Aorta (tissue), 5 donors: ENCODE measurements around the gene PARD3. TPM values are rescaled to one million over a fixed set of nuclear protein-coding genes. Genes with fewer than 3 reads are reported as not detected.
A peak's percentile ranks its signal among the peaks of the same experiment; 100 is the strongest.

ENCODE experiments used
- ATAC-seq: fragments of 200-7000 bp; cut with Tn5 transposase; one replicate; pipeline ENCODE4 v1.9.1; 2022; ENCODE audit warnings: moderate library complexity; ENCODE audit not compliant: low FRiP score
- DNase-seq, 2 donors: peaks; one replicate each; pipeline ENCODE4 v3.0.0-alpha.2; 2020
- H3K27ac ChIP-seq, 2 donors: one replicate each; pipeline ENCODE4 v1.5.1; 2013; ENCODE audit warnings: low read length in 2 of 2, mild to moderate bottlenecking in 2 of 2, moderate library complexity in 2 of 2, control low read depth in 1 of 2, inconsistent platforms in 1 of 2, low read depth in 1 of 2
- H3K27me3 ChIP-seq, 2 donors: one replicate each; pipeline ENCODE4 v1.6.1; 2013; ENCODE audit warnings: control low read depth in 1 of 2, low read length in 1 of 2, mild to moderate bottlenecking in 1 of 2, moderate library complexity in 1 of 2; ENCODE audit not compliant: insufficient read depth in 2 of 2, control insufficient read depth in 1 of 2
- H3K36me3 ChIP-seq, 2 donors: one replicate each; pipeline ENCODE4 v1.6.1; 2013; ENCODE audit warnings: control low read depth in 1 of 2, low read length in 1 of 2, mild to moderate bottlenecking in 1 of 2; ENCODE audit not compliant: insufficient read depth in 2 of 2, control insufficient read depth in 1 of 2
- H3K4me1 ChIP-seq, 2 donors: one replicate each; pipeline ENCODE4 v1.6.1; 2013; ENCODE audit warnings: low read length in 2 of 2, control low read depth in 1 of 2, mild to moderate bottlenecking in 1 of 2, moderate library complexity in 1 of 2; ENCODE audit not compliant: insufficient read depth in 2 of 2, control insufficient read depth in 1 of 2
- H3K4me3 ChIP-seq, 2 donors: one replicate each; pipeline ENCODE4 v1.5.1; 2013; ENCODE audit warnings: low read length in 2 of 2, control low read depth in 1 of 2, mild to moderate bottlenecking in 1 of 2
- H3K9me3 ChIP-seq: one replicate; pipeline ENCODE4 v1.6.1; 2013; ENCODE audit warnings: mild to moderate bottlenecking, low read length; ENCODE audit not compliant: control insufficient read depth
- WGBS, 2 donors: extraction: QIAGEN DNeasy Blood & Tissue Kit; methylation state at CpG; one replicate each; pipeline ENCODE4 v1.1.7; 2013; 5-methylcytosine and 5-hydroxymethylcytosine counted together
- intact Hi-C, 2 donors: fragments of 100-400 bp; cut with DNase I; formaldehyde crosslinking; loops; one replicate each; pipeline versions ENCODE4 v1.14.2 to v1.15.0; 2022
- polyA plus RNA-seq, 2 donors: library from polyadenylated mRNA; stranded (reverse); fragments of 200-250 nt; gene quantifications; one replicate each; pipeline ENCODE4 v1.2.3, GENCODE V29; 2013
- total RNA-seq, 2 donors: library from RNA; stranded (reverse); fragmentation: NEBNext Ultra II Directional; extraction: Animal tissue kit (Norgen Biotek cat#: 25700); gene quantifications; one replicate each; pipeline ENCODE4 v1.2.1, GENCODE V29; 2021
- donor health status: healthy with polysubstance abuse.
- donor health status: Bipolar disorder and iron deficiency.
- donor health status: DM: no; HTN: no; CAD: no.
- donor health status: DM: no; HTN: no; CAD: no.
- donor health status: DM: yes; HTN: yes; CAD: no.

PARD3 gene
- total and polyA plus RNA-seq, 4 donors = 6.4 to 33.0 (median 28.7) TPM

DNA sequence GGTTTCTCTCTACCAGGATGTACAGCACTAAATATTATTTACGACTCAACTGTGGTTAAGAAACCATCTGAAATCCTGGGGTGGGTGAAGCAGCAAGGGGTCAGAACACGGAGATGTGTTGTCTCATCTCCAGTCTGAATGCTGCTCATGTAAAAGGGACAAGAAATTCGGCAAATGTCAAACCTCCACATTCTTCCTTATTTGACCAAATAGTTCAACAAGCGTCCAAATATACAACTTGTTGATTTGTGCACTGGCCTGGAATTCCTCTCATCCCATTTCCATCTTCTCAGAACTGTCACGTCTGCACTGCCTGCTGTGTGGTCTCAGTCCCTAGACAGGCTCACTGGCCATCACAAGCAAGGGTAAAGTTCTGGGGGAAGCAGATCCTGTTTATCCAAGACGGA, 520.0 kb downstream of the PARD3 start:
- Histone ChIP-seq H3K36me3 (no peaks in the 10 kb centered on the region), H3K27ac (no peak overlapping the region), H3K27me3 (no peaks in the 10 kb centered on the region), H3K4me3 (no peak overlapping the region), H3K4me1 (peaks cover 0 to 5% of the 10 kb centered on the region in 2 donors), H3K9me3 (no peaks in the 10 kb centered on the region)
- intact Hi-C loops = no loop called here
- DNase-seq (no peak), ATAC-seq (no peak)
- 87 to 89% methylated on average over 6 of the region's 6 CpGs for WGBS, 2 donors

DNA sequence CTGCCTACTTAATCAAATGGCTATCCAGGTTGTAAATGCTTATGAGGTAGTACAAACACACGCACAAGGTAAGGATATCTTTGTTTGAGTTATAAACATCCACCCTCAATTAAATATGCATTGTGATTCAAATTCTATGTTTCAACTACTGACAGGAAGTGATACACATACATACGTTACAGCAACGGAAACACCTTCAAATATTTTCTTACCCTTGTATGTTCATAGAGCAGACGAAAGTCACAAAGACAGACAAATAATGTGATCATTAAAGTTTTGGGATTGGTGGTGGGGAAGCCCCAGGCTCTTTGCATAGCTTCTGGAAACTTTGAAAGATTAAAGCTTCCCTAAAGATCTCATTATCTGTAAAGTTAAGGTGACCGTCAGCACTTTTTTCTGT, 521.0 kb downstream of the PARD3 start:
- Histone ChIP-seq H3K27me3 (no peaks in the 10 kb centered on the region), H3K4me1 (peaks cover 0 to 5% of the 10 kb centered on the region in 2 donors), H3K4me3 (no peak overlapping the region), H3K36me3 (no peaks in the 10 kb centered on the region), H3K27ac (no peak overlapping the region), H3K9me3 (no peaks in the 10 kb centered on the region)
- DNase-seq (no peak), ATAC-seq (no peak)
- 97 to 100% methylated on average over 5 of the region's 5 CpGs for WGBS, 2 donors
- intact Hi-C loops = no loop called here

DNA sequence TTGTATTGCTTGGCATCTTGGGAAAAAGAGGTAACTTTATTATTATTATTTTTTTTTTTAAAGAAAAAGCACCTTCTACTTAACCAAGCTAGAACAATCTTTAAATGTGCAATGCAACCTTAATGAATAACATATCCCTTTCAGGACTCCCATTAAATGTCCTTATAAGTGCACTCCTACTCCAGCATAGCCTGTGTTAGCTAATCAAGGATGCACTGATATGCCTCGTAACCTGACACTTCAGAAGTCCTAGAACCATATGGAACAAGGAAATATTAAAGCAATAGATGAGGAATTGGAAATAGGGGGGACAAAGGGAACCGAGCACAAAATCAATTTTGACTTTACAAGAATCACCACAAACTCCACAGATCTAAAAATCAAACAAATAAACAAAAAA, 522.4 kb downstream of the PARD3 start:
- intact Hi-C loops = no loop called here
- DNase-seq = no peak

DNA sequence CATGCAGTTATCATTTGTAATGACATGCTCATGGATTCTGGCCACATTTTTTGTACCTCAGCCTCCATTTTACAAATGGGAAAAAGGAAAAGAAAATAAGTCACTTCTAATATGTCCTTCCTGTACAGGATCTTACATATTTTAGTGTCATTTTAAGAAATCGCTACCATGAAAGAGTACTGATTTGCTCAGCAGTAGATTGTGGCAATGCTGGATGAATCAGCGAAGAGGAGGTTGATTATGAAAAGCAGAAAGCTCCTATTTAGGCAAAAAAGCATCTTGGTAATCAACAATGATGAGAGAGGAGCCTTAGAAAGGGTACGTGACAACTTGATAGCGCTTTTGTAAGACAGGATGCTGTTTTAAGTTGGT, 522.9 kb downstream of the PARD3 start:
- Histone ChIP-seq H3K36me3 (no peaks in the 10 kb centered on the region), H3K4me1 (peaks cover 0 to 5% of the 10 kb centered on the region in 2 donors), H3K4me3 (no peak overlapping the region), H3K27ac (no peak overlapping the region), H3K9me3 (no peaks in the 10 kb centered on the region), H3K27me3 (no peaks in the 10 kb centered on the region)
- no peak for DNase-seq
- ATAC-seq = no peak
- intact Hi-C loops = no loop called here
- WGBS, 2 donors = 31 to 41% methylated on average over 4 of the region's 4 CpGs

More for the DNA sequence above, 522.4 kb downstream of the PARD3 start:
- no peak overlapping the region for H3K4me3 ChIP-seq
- no peak for ATAC-seq
- H3K36me3 ChIP-seq = no peaks in the 10 kb centered on the region
- H3K27ac ChIP-seq = no peak overlapping the region
- H3K9me3 ChIP-seq = no peaks in the 10 kb centered on the region
- 94 to 97% methylated on average over 2 of the region's 2 CpGs for WGBS, 2 donors
- H3K27me3 ChIP-seq = no peaks in the 10 kb centered on the region
- peaks cover 0 to 5% of the 10 kb centered on the region in 2 donors for H3K4me1 ChIP-seq

DNA sequence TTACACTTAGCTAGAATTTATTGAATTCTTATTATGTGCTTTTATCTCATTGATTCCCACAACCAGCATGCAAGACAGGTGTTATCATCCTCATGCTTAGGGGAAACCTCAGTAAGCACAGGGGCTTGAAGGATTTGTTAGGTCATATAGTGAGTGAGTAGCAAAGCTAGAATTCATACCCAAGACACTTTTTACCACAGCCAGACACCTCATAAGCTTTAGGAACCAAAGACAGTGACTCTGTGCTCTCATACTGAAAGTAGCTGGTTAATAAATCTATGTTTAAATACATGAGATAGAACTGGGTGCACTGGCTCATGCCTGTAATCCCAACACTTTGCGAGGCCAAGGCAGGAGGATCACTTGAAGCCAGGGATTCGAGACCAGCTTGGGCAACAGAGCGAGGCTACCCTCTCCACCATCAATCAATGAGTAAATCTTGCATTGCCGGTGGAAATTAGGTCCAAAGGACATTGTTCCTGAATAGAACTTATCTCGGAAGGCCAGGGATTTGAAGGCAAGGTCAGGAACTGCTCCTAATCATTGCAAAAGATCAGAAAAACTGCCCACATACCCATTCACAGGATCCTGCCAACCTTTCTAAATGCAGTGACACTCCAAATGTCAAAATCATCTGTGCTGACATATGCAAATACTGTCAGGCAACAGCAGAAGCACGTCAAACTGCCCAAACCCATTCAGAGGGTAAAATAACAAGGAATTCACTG, 523.5 kb downstream of the PARD3 start:
- ATAC-seq (no peak), DNase-seq (no peak)
- Histone ChIP-seq H3K4me3 (no peak overlapping the region), H3K36me3 (no peaks in the 10 kb centered on the region), H3K9me3 (no peaks in the 10 kb centered on the region), H3K27ac (no peak overlapping the region), H3K4me1 (peaks cover 2 to 5% of the 10 kb centered on the region in 2 donors), H3K27me3 (no peaks in the 10 kb centered on the region)
- intact Hi-C loops = no loop called here
- WGBS, 2 donors = 66% methylated on average over 6 of the region's 6 CpGs

DNA sequence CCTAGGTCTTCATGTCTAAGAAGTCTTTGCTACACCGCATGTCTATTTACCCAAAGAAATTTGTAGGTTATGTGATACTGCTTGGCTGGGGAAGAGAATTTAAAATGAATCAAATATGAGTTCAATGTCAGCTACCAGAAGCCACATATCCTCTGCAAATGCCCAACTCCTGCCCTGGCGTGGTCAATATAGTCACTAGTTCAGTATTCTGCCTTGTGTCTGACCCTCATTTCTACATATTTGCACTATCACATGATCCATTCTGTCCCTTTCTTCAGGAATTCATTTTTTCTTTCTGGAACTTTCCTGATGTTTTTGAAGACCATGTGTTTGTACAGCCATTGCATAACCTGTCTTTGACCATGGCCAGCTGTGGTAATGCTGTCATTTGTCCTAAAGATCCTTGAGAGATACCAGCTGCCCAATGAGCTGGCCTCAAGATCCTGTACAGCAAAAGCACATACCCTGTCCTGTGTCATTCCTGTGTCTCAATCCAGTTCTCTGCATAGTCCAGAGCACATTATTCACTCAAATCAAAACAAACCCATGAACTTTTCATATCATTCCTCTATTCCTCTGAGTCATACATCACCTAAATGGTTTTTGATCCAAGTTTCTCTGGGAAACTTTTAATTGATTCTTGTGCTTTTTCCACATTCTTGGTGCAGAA, 524.5 kb downstream of the PARD3 start:
- H3K27ac ChIP-seq = peak overlapping the region in 1 of 2 donors; percentile 25
- no peak for DNase-seq
- H3K4me1 ChIP-seq = peaks cover 3 to 5% of the 10 kb centered on the region in 2 donors
- H3K9me3 ChIP-seq = no peaks in the 10 kb centered on the region
- ATAC-seq = peak; percentile 54
- no peaks in the 10 kb centered on the region for H3K27me3 ChIP-seq
- H3K36me3 ChIP-seq = no peaks in the 10 kb centered on the region
- H3K4me3 ChIP-seq = no peak overlapping the region
- WGBS, 2 donors = 84 to 88% methylated on average over 2 of the region's 2 CpGs
- intact Hi-C loops = no loop called here

DNA sequence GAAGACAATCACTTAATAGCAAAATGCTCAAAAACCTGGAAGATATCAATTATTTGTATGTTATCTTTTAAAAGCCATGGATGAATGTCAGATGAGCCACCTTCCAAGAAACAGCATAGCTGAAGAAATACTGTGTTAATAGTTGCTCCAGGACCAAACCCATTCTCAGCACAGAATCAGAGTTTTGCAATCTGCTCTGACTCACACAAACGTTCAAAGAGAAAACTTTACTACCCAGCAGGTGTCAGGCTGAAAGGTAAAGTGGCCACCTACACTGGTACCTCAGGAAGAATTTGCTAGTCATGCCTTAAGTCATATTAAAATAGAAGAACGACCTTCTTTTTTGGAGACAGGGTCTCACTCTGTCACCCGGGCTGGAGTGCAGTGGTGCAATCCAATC, 526.5 kb downstream of the PARD3 start:
- H3K36me3 ChIP-seq = no peaks in the 10 kb centered on the region
- no peak overlapping the region for H3K4me3 ChIP-seq
- no peaks in the 10 kb centered on the region for H3K9me3 ChIP-seq
- intact Hi-C loops = loop anchor here in 1 of 2 donors (10.0 kb wide), 1 partner anchor 954 kb away; the partner anchor contains the start of gene NRP1
- 87 to 89% methylated on average over 3 of the region's 3 CpGs for WGBS, 2 donors
- peaks cover 3 to 5% of the 10 kb centered on the region in 2 donors for H3K4me1 ChIP-seq
- H3K27me3 ChIP-seq = no peaks in the 10 kb centered on the region
- no peak overlapping the region for H3K27ac ChIP-seq
- DNase-seq (no peak), ATAC-seq (no peak)

DNA sequence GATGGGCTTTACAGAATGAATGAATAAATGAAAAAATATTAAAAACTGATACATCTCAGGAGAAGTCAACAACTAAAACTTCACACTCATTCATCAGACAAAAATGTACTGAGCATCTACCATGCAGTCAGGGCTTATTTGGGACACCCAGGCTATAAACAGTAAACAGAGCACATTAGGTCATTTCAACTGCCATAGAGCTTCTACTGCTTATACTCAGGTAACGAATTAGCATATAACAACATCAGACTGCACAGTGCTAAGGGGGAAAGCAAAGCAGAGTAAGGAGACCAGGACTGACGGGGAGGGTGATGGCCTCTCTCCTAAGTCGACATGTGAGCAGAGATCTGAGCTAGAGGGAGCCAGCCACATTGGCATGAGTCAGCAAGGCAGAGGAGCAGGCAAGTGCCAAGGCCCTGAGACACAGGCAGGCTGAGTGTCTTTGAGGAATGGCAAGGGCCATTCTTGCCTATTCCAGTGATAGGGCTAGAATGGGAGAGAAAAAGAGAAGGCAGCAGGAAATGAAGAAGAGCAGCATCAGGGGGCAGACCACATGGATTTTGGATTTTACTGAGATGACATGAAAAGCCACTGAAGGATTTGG, 528.9 kb downstream of the PARD3 start:
- H3K36me3 ChIP-seq = no peaks in the 10 kb centered on the region
- H3K9me3 ChIP-seq = no peaks in the 10 kb centered on the region
- ATAC-seq = no peak
- H3K4me3 ChIP-seq = no peak overlapping the region
- H3K27ac ChIP-seq = no peak overlapping the region
- DNase-seq = no peak
- no peaks in the 10 kb centered on the region for H3K27me3 ChIP-seq
- WGBS, 2 donors = 70 to 73% methylated on average over 3 of the region's 3 CpGs
- peaks cover 0 to 3% of the 10 kb centered on the region in 2 donors for H3K4me1 ChIP-seq
- intact Hi-C loops = loop anchor here in 1 of 2 donors (10.0 kb wide), 1 partner anchor 951 kb away; the partner anchor contains the start of gene NRP1
